GM12873 (cell line): ENCODE results near the gene DHRS9.

ENCODE experiments used
- TF ChIP-seq, protein P1 (sequence below): IDR thresholded peaks from 2 replicates; pipeline ENCODE4 v1.5.1; 2012; ENCODE audit warnings: low read depth, mild to moderate bottlenecking, moderate library complexity, low read length, control low read depth; ENCODE audit not compliant: insufficient read depth; ENCODE audit errors: missing control alignments

DHRS9 gene

DNA sequence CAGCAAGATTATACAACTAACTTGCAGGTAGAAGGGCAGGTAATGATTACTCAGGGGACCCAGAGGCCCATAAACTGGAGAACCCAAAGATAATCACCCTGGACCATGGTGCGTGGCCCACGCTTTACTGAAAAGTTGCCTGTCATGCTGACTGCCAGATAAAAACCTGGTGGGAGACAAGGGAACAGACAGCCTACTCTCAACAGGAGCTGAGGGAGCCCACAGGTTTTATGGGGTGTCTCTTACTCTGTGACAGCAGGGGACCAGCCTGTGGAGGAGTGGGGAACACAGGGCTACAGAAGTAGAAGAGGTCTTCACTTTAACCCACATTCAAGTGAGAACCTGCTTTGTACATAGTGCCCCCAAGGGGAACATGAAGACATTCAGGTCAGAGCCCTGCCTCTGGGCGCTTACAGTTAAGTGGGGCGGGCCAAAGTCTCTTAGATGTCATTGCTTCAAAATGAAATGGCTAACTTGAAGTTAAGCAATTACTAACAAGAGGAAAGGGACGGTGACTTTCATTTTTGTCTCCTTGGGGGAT, 60.4 kb downstream of the DHRS9 start:
- TF ChIP-seq, protein P1, sequence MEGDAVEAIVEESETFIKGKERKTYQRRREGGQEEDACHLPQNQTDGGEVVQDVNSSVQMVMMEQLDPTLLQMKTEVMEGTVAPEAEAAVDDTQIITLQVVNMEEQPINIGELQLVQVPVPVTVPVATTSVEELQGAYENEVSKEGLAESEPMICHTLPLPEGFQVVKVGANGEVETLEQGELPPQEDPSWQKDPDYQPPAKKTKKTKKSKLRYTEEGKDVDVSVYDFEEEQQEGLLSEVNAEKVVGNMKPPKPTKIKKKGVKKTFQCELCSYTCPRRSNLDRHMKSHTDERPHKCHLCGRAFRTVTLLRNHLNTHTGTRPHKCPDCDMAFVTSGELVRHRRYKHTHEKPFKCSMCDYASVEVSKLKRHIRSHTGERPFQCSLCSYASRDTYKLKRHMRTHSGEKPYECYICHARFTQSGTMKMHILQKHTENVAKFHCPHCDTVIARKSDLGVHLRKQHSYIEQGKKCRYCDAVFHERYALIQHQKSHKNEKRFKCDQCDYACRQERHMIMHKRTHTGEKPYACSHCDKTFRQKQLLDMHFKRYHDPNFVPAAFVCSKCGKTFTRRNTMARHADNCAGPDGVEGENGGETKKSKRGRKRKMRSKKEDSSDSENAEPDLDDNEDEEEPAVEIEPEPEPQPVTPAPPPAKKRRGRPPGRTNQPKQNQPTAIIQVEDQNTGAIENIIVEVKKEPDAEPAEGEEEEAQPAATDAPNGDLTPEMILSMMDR = no peak

DNA sequence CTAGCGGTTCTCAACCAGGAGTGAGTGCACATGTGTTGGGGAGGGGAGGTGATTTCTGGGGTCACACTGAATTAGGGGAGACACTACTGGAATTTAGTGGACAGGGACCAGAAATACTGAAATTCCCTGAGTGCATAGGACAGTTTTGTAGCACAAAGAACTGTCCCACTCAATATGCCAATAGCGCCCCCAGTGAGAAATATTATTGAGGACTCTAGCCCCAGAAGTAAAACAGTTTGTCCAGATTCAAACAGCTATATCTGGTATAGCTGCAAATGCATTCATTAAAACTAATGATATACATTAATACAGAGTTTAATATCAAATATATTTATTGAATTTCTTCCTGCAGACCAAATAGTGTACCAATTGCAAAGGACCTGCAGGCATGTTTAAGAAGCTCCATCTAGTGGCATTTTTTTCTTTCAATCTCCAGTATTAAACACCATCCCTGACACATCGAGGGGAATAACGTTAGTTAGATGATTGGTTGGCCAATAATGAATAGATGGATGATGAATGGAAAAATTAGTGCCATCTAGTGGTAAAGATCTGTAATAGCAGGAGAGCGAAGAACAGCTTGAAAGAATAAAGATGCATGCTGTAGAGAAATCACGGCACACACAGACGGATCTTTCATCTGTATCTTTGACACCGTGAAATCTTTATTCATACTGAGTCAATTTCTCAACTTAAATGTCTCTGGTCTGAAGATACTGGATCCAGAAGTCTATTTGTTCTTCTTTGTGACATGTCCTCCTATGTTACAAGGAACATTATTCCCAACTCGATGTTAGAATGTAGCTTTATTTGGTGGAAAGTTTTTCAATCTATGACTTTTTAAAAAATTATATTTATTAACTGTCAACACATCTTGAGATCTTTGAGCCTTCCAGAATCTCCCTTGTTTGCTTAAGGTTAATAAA, 62.5 kb downstream of the DHRS9 start:
- TF ChIP-seq, protein P1 = peak; percentile 74

DNA sequence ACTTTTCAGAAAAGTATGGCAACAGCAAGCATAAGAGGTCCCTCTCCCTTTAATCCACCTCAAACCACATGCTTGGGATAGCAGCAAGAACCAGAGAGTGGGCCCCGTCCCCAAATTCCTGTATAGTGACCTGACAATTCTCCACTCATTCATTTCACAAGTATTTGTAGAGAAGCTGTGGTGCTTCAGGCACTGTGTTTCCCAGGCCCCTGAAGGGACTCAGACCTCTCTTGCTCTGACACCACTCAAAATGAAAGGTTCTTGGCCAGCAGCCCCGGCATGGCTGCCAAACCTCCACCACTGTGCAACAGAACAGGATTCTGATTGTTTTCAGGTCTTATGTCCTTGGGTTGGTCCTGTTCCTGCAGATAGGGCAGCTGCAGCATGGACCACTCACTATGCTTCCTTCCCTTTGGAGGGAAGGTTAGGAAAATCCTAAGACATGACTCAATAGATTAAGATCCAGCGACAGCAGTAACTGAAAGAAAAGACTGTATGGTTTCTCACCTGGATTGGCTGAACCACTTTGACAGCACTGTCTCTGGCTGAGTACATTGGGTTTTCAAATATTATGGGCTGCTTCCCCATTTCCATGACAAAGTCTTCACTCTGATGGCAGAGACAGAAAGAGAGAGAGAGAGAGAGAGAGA, 67.6 kb downstream of the DHRS9 start:
- TF ChIP-seq, protein P1 = no peak

DNA sequence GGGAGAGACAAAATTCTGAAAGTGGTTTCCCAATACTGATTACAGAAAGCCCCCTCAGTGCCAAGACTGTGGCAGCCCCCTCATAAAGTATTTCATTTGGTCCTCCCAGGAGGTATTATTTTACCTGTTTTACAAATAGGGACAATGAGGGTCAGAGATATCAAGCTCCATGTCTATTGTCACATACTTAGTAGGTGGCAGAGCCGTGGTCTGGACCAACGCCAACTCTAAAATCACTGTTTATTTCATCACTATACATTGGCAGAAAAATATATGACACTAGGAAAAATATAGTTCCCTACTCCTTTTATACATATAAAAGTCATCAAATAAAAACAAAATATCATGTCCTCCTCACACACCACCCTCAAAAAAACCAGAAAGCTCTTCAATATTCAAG, 68.6 kb downstream of the DHRS9 start:
- TF ChIP-seq, protein P1 = no peak

DNA sequence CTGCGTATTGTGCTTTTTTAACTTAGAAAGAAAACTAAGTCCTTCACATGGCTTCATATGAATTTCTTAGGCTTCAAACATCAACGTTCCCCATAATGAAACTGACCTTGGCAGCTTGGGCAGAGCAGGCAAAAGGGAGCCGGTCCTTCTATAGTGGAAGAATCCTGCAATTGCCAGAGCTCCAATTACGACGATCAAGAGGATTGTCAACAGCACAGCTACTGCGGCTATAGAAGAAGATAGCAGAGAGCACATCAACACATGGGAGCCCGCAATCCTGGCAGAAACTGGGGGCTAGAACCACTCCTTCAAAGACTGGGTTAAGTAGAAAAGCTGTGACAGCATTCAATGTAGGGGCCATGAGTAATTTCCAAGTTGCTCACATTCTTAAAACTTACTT, 69.8 kb downstream of the DHRS9 start:
- TF ChIP-seq, protein P1 = no peak

DNA sequence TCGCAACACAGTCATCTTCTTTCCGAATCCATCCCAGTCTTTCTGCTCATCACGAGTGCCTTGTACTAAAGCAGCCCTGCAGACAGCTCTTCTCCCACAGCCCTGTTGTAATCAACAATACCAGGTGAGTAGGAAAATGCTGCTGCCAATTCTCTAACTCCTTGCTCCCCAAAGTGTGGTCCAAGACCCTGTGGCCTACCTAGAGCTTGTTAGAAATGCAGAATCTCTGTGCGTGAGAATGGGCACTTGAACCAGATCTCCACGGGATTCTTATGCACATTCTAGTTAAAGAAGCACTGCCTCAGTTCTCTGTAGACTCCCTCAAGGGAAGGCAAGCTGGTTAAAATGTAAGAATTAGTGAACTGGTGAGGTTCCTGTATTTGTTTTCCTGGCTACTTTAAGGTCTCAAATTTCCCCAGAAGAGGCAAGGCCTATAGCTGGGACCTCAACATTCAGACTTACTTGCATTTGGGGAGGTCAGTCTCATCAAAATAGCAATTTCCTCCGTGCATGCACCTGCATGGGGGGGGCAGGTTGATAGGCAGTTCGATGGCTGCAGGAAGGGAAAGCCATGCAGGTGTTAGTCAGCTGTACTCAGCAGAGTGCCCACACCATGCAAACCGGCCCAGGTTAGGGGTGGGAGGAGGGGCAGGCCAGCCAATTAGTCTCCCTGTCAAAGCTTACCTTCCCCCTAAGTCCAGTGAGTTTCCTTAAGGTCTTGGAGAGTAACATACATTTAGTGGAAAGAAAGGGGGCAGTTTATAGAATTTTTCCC, 70.8 kb downstream of the DHRS9 start:
- TF ChIP-seq, protein P1 = no peak
